Right lobe of liver (tissue), 6 donors: ENCODE results near the gene SIRT1. TPM values are rescaled to one million over a fixed set of nuclear protein-coding genes. Genes with fewer than 3 reads are reported as not detected.

ENCODE experiments used
- ATAC-seq, 4 donors: fragments of 200-7000 bp; cut with Tn5 transposase; one replicate each; pipeline ENCODE4 v1.9.1; 2020; ENCODE audit warnings: mild to moderate bottlenecking in 4 of 4, moderate library complexity in 4 of 4
- DNase-seq, 3 donors: peaks; one replicate each; pipeline ENCODE4 v3.0.0-alpha.2; 2020
- H3K27ac ChIP-seq, 3 donors: fragments of 200-600 bp; one replicate each; pipeline ENCODE4 v1.8.0; 2022
- H3K27me3 ChIP-seq, 2 donors: fragments of 200-600 bp; one replicate each; pipeline ENCODE4 v1.8.0; 2022
- H3K36me3 ChIP-seq, 4 donors: fragments of 200-600 bp; sonication (generic) in 1 of 4; one replicate each; pipeline versions ENCODE4 v1.5.1 to v1.8.0; 2017 to 2022; ENCODE audit warnings: control low read depth in 1 of 4
- H3K4me1 ChIP-seq, 4 donors: fragments of 200-600 bp; sonication (generic) in 1 of 4; one replicate each; pipeline versions ENCODE4 v1.5.1 to v1.8.0; 2017 to 2022; ENCODE audit warnings: control low read depth in 1 of 4
- H3K4me3 ChIP-seq, 3 donors: fragments of 200-600 bp; one replicate each; pipeline ENCODE4 v1.8.0; 2022
- H3K9me3 ChIP-seq, 4 donors: fragments of 200-600 bp; sonication (generic) in 1 of 4; one replicate each; pipeline versions ENCODE4 v1.5.1 to v1.8.0; 2017 to 2022; ENCODE audit warnings: control low read depth in 1 of 4
- POLR2A ChIP-seq: fragments of 450-650 bp; IDR thresholded peaks from one replicate; pipeline ENCODE4 v1.6.1; 2017; ENCODE audit warnings: antibody characterized with exemption, mild to moderate bottlenecking
- WGBS: methylation state at CpG from one replicate; pipeline ENCODE4 v1.1.6; 2018; ENCODE audit warnings: low coverage, low lambda C conversion rate; ENCODE audit not compliant: insufficient coverage; ENCODE audit errors: missing lambda C conversion rate; 5-methylcytosine and 5-hydroxymethylcytosine counted together
- intact Hi-C, 2 donors: fragments of 100-400 bp; cut with DNase I; formaldehyde crosslinking; loops; one replicate each; pipeline versions ENCODE4 v1.11.2 to v1.14.1; 2022
- total RNA-seq, 6 experiments: library from RNA; depleted of rRNA in 2 of 6; stranded (reverse); fragments of >200 nt in 2 of 6; fragmentation: NEBNext Ultra II Directional in 3 of 6; extraction: Animal tissue kit (Norgen Biotek cat#: 25700) in 3 of 6; gene quantifications; one replicate each; pipeline versions ENCODE4 v1.1.0 to v1.2.4, GENCODE V29; 2016 to 2023
- TF ChIP-seq, protein P1 (sequence below), 4 donors: fragments of 200-600 bp in 3 of 4; fragments of 450-650 bp in 1 of 4; IDR thresholded peaks; one replicate each; pipeline versions ENCODE4 v1.5.1 to v1.8.0; 2016 to 2022; ENCODE audit warnings: antibody characterized with exemption in 4 of 4, mild to moderate bottlenecking in 2 of 4
- donor health status: DM: no; HTN: yes; CAD: no.
- donor health status: DM: no; HTN: no; CAD: no.
- donor health status: DM: no; HTN: no; CAD: no.
- donor health status: DM: no; HTN: yes; CAD: no.
- donor health status: DM: no; HTN: yes; CAD: no.

Gene SIRT1
- total RNA-seq, 6 experiments from 2014 or later = 4.4 to 11.5 (median 6.7) TPM

DNA sequence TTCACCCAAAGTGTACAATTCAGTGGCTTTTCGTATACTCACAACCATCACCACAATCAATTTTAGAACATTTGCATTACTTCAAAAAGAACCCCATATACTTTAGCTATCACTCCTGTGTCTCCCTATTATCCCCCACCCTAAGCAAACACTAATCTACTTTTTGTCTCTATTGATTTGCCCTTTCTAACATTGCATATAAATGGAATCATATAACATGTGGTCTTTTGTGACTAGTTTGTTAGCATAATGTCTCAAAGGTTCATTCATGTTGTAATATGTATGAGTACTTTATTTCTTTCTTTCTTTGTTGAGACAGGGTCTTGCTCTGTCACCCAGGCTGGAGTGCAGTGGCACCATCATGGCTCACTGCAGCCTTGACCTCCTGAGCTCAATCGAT is 25.5 kb upstream of the SIRT1 start:
- Histone ChIP-seq H3K27me3 (no peaks in the 10 kb centered on the region), H3K4me3 (no peak overlapping the region), H3K36me3 (no peaks in the 10 kb centered on the region), H3K27ac (no peak overlapping the region), H3K9me3 (no peaks in the 10 kb centered on the region), H3K4me1 (no peaks in the 10 kb centered on the region)
- intact Hi-C loops = no loop called here
- TF ChIP-seq POLR2A = no peak
- TF ChIP-seq, protein P1, sequence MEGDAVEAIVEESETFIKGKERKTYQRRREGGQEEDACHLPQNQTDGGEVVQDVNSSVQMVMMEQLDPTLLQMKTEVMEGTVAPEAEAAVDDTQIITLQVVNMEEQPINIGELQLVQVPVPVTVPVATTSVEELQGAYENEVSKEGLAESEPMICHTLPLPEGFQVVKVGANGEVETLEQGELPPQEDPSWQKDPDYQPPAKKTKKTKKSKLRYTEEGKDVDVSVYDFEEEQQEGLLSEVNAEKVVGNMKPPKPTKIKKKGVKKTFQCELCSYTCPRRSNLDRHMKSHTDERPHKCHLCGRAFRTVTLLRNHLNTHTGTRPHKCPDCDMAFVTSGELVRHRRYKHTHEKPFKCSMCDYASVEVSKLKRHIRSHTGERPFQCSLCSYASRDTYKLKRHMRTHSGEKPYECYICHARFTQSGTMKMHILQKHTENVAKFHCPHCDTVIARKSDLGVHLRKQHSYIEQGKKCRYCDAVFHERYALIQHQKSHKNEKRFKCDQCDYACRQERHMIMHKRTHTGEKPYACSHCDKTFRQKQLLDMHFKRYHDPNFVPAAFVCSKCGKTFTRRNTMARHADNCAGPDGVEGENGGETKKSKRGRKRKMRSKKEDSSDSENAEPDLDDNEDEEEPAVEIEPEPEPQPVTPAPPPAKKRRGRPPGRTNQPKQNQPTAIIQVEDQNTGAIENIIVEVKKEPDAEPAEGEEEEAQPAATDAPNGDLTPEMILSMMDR (IDR thresholded peaks at IDR 0.05) = no peak
- ATAC-seq (no peak), DNase-seq (no peak)
- WGBS = 83% methylated on average over 2 of the region's 2 CpGs

DNA sequence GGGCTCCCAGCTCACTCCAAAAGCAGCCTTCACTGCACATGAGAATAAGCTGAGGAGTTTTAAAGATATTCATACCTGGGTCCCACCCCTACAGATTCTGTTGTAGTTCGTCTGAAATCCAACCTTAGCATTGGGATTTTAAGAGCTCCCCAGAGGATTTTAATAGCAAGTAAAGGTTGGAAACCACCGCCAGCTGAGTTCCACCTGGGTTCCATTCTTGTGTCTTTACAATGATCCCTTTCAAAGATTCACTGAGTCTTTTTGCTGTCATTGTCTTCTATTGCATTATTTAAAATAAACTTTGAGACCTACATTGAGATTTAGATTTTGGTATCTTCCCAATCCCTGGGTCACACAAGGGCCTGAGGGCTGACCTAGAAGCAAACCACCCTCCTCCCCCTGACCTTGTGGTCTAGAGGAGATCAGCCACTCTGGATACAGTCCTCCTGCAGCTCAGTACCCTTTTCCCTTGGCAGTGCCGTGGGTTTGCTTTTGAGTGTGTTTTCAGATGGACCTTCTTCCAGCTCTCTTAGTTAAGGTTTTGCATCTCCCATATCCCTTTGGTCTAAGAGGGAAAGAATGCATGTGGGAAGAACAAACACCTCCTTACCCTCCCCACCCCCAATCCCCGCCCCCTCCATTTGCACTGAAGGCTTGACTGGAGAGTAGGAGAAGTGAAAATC is 22.6 kb upstream of the SIRT1 start:
- WGBS = 82% methylated on average over 3 of the region's 4 CpGs
- Histone ChIP-seq H3K4me1 (no peaks in the 10 kb centered on the region), H3K4me3 (no peak overlapping the region), H3K9me3 (no peaks in the 10 kb centered on the region), H3K36me3 (no peaks in the 10 kb centered on the region), H3K27me3 (no peaks in the 10 kb centered on the region), H3K27ac (no peak overlapping the region)
- intact Hi-C loops = no loop called here
- DNase-seq (no peak), ATAC-seq (no peak)
- TF ChIP-seq POLR2A = no peak
- TF ChIP-seq, protein P1 (IDR thresholded peaks at IDR 0.05) = no peak

DNA sequence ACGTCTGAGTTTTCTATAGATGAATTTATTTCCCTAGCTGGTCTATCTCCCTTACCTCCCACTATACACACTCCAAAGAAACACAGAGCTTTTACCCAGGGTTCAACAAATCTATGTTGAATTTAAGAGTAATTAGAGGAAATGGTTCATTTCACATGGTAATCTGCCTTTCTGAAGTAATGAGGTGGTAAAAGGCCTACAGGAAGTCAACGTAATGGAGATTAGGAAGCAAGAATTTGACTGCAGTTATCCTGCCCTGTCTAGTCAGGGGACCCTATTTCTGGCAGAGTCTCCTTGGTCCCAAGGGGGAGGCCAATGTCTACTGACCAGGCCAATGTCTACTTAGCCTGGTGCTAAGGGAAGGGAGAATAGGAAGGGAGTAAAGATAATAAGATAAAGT is 21.4 kb upstream of the SIRT1 start:
- DNase-seq = no peak
- no peak overlapping the region for H3K27ac ChIP-seq
- no peaks in the 10 kb centered on the region for H3K27me3 ChIP-seq
- H3K4me3 ChIP-seq = no peak overlapping the region
- H3K4me1 ChIP-seq = no peaks in the 10 kb centered on the region
- no peaks in the 10 kb centered on the region for H3K36me3 ChIP-seq
- intact Hi-C loops = no loop called here
- TF ChIP-seq, protein P1 (IDR thresholded peaks at IDR 0.05) = no peak
- no peak for TF ChIP-seq POLR2A
- WGBS = 59% methylated on average over 2 of the region's 2 CpGs
- no peaks in the 10 kb centered on the region for H3K9me3 ChIP-seq
- no peak for ATAC-seq

DNA sequence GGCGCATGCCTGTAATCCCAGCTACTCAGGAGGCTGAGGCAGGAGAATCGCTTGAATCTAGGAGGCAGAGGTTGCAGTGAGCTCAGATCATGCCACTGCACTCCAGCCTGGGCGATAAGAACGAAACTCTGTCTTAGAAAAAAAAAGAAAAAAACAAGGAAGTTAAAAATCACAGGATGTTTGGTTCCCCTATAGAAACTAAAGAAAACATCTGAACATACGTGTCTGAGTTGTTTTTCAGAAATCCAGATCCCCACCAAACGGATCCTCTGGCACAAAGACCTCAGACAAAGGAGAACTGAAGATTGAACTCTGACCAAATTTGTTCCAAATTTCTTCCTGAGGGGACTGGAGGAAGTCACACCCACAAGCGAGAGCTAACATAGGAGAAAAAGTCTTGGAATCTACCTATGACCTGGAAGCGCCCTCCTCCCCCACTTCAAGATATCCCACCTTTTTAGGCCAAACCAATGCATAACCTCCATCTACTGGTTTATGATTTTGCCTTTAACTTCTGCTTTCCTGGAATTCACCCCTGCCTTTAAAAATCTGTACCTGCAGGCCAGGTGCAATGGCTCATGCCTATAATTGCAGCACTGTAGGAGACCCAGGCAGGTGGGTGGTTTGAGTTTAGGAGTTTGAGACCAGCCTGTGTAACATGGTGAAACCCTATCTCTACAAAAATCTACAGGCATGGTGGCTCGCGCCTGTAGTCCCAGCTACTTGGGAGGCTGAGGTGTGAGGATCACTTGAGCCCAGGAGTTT is 19.7 kb upstream of the SIRT1 start:
- 67% methylated on average over 5 of the region's 10 CpGs for WGBS
- H3K36me3 ChIP-seq = no peaks in the 10 kb centered on the region
- intact Hi-C loops = no loop called here
- no peak for TF ChIP-seq POLR2A
- TF ChIP-seq, protein P1 (IDR thresholded peaks at IDR 0.05) = no peak
- ATAC-seq (peak in 1 of 4 donors; percentile 42), DNase-seq (no peak)
- H3K27me3 ChIP-seq = no peaks in the 10 kb centered on the region
- H3K4me1 ChIP-seq = no peaks in the 10 kb centered on the region
- no peaks in the 10 kb centered on the region for H3K9me3 ChIP-seq
- H3K27ac ChIP-seq = no peak overlapping the region
- no peak overlapping the region for H3K4me3 ChIP-seq
